Measurements from ENCODE around the gene ARAP2. TPM values are rescaled to one million over a fixed set of nuclear protein-coding genes. Genes with fewer than 3 reads are reported as not detected.
A peak's percentile ranks its signal among the peaks of the same experiment; 100 is the strongest.

Gene ARAP2
- total RNA-seq, 2 experiments from 2014 or later, result 30.0 to 31.0 TPM

DNA sequence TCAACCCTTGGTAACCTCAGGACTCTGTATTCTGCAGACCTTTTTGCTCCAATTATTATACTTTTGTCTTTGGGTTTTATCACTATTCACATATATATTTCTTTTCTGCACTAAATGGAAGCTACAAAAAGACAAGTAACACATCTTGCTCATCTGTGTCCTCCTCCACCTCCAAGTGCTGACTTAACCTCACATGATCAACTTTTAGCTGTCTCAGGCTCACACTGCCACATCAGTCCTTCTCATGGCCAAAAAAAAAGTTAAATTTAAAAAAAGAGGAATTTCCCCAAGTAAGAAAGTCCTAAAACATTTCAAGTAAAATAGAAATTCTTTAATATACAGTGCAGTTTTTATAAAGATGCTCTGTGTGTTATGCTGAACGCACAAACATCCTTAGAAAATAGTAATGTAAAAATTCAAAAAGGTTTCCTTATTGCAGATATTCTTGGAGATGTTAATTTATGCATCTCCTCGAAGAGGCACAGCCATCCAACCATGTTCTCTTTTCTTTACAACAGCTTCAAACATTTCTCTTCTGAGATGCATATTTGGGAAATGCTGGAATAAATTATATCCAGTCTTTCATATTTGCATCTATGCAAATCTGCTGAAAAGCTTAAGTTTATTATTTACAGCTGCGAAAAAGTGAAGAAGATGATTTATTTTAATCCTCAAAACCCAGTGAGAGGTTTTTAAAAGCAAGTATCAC lies 37.6 kb downstream of the ARAP2 start:
- Mint-ChIP-seq H3K27ac (peak overlapping the region; percentile 40), H3K9me3 (no peaks in the 10 kb centered on the region), H3K4me3 (no peak overlapping the region), H3K4me1 (ENCODE audit: low read depth) (peaks cover 67% of the 10 kb centered on the region), H3K36me3 (ENCODE audit: low read depth) (peaks cover 45% of the 10 kb centered on the region), H3K27me3 (no peaks in the 10 kb centered on the region)
- TF ChIP-seq, protein P1, sequence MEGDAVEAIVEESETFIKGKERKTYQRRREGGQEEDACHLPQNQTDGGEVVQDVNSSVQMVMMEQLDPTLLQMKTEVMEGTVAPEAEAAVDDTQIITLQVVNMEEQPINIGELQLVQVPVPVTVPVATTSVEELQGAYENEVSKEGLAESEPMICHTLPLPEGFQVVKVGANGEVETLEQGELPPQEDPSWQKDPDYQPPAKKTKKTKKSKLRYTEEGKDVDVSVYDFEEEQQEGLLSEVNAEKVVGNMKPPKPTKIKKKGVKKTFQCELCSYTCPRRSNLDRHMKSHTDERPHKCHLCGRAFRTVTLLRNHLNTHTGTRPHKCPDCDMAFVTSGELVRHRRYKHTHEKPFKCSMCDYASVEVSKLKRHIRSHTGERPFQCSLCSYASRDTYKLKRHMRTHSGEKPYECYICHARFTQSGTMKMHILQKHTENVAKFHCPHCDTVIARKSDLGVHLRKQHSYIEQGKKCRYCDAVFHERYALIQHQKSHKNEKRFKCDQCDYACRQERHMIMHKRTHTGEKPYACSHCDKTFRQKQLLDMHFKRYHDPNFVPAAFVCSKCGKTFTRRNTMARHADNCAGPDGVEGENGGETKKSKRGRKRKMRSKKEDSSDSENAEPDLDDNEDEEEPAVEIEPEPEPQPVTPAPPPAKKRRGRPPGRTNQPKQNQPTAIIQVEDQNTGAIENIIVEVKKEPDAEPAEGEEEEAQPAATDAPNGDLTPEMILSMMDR (IDR thresholded peaks at IDR 0.05), result no peak
- CTCF ChIA-PET, result interaction anchor here (1.4 to 3.8 kb wide), 4 partner anchors 9 to 193 kb away, joined by 4 to 11 read pairs (median 6); no protein-coding TSS in a partner anchor
- no peak for ATAC-seq
- intact Hi-C loops (cut with micrococcal nuclease), result loop anchor here (5.0 kb wide), 1 partner anchor 36 kb away; the partner anchor contains the start of gene ARAP2
- POLR2A ChIA-PET, result interaction anchor here (0.5 to 1.1 kb wide), 4 partner anchors 8 to 24 kb away, joined by 3 to 4 read pairs (median 3); no protein-coding TSS in a partner anchor
- no peak for DNase-seq

DNA sequence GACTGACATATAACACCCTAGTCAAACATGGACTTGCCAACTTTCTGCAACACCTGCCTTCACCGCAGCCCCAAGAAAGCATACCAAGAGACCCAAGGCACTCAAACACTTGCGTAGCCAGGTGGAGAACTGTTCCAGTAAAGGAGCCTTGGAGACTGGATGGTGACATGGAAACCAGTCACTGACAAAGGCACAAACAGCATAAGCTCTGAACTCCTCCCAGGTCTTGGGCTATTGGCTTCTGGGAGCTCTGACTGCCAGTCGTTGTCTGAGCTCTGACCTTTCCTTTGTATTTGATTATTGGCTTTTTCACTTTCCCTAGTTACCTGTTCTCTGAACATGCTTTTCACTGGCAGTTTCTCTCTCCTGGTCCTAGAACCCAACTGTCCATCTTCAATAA lies 38.3 kb downstream of the ARAP2 start:
- ChIA-PET POLR2A (interaction anchor here (0.8 to 1.1 kb wide), 2 partner anchors 11 to 24 kb away, joined by 3 to 4 read pairs; no protein-coding TSS in a partner anchor), CTCF (interaction anchor here (1.4 to 3.8 kb wide), 4 partner anchors 8 to 194 kb away, joined by 4 to 11 read pairs (median 6); no protein-coding TSS in a partner anchor)
- Mint-ChIP-seq H3K36me3 (ENCODE audit: low read depth) (peaks cover 43% of the 10 kb centered on the region), H3K4me3 (no peak overlapping the region), H3K9me3 (no peaks in the 10 kb centered on the region), H3K27me3 (no peaks in the 10 kb centered on the region), H3K27ac (peak overlapping the region; percentile 32), H3K4me1 (ENCODE audit: low read depth) (peaks cover 65% of the 10 kb centered on the region)
- ATAC-seq (no peak), DNase-seq (no peak)
- intact Hi-C loops (cut with micrococcal nuclease), result loop anchor here (5.0 kb wide), 1 partner anchor 36 kb away; the partner anchor contains the start of gene ARAP2
- TF ChIP-seq, protein P1 (IDR thresholded peaks at IDR 0.05), result no peak

DNA sequence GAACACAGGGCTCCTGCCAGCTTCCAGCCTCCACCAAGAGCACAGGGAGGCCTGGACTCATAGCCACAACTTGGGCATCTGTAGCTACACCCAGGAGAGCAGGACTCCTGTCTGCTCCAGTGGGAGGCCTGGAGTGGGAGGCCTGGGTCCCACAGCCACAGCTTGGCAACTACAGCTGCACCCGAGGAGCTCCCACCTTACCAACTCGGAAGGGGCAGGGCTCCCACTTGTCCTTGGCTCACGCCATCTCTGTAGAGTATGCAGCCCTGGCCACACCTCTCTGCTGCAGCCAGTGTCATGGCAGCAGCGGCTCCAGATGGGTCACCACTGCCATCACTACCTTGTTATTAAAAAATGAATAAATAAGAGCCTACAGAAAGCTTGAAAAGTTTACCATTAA lies 45.5 kb downstream of the ARAP2 start:
- H3K4me1 Mint-ChIP-seq (ENCODE audit: low read depth), result peaks cover 31% of the 10 kb centered on the region
- intact Hi-C loops (cut with micrococcal nuclease), result no loop called here
- no peak overlapping the region for H3K4me3 Mint-ChIP-seq
- ChIA-PET CTCF (interaction anchor here (1.0 to 1.8 kb wide), 4 partner anchors 10 to 201 kb away, joined by 3 to 8 read pairs (median 3); no protein-coding TSS in a partner anchor), POLR2A (interaction anchor here (0.6 to 2.4 kb wide), 3 partner anchors 8 to 45 kb away, joined by 3 to 8 read pairs (median 4); partner anchors contain the start of gene ARAP2)
- TF ChIP-seq, protein P1 (IDR thresholded peaks at IDR 0.05), result no peak
- no peak overlapping the region for H3K27ac Mint-ChIP-seq
- H3K36me3 Mint-ChIP-seq (ENCODE audit: low read depth), result peaks cover 10% of the 10 kb centered on the region
- no peaks in the 10 kb centered on the region for H3K27me3 Mint-ChIP-seq
- DNase-seq, result no peak
- no peak for ATAC-seq
- no peaks in the 10 kb centered on the region for H3K9me3 Mint-ChIP-seq

DNA sequence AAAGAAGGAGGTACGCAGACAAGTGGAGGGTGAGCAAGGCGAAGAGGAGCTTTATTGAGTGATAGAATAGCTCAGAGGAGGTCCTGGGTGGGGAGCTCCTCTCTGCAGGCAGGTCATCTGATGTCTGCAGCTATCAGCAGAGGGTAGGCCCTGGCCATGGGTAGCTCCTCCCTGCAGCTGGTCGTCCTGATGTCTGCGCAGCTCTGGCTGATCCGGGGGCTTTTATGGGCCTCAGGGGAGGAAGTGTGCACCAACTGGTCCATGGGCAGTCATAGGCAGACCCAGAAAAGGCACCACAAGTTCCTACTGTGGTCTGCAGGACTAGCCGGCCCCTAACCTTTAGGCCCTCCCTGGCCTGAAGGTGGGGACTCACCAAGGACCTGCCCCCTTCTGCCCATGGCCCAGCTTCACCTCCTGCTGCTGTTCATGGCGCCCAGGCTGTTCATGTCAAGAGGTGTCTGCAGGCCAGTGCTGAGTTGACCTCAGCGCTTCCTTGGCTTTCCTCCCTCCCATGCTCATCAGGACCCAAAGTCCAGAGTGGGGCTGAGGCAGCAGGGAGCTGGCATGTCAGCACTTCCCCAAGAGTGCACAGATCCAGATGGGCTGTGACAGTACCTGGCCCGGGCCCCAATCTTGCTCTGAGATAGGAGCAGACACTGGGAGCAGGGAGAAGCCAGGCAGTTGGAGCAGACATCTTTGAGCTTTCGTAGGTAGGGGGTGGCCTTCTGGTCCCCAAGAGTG lies 46.1 kb downstream of the ARAP2 start:
- no peak overlapping the region for H3K27ac Mint-ChIP-seq
- ChIA-PET CTCF (interaction anchor here (1.0 to 1.8 kb wide), 5 partner anchors 9 to 202 kb away, joined by 3 to 8 read pairs (median 3); no protein-coding TSS in a partner anchor), POLR2A (interaction anchor here (0.6 to 2.4 kb wide), 4 partner anchors 9 to 46 kb away, joined by 3 to 8 read pairs (median 4); partner anchors contain the start of gene ARAP2)
- H3K9me3 Mint-ChIP-seq, result no peaks in the 10 kb centered on the region
- peaks cover 6% of the 10 kb centered on the region for H3K36me3 Mint-ChIP-seq (ENCODE audit: low read depth)
- ATAC-seq (no peak), DNase-seq (no peak)
- TF ChIP-seq, protein P1 (IDR thresholded peaks at IDR 0.05), result no peak
- intact Hi-C loops (cut with micrococcal nuclease), result no loop called here
- no peaks in the 10 kb centered on the region for H3K27me3 Mint-ChIP-seq
- no peak overlapping the region for H3K4me3 Mint-ChIP-seq
- H3K4me1 Mint-ChIP-seq (ENCODE audit: low read depth), result peaks cover 28% of the 10 kb centered on the region
